Transverse colon (tissue), 4 donors: Measurements from ENCODE around the gene SHROOM2. TPM values are rescaled to one million over a fixed set of nuclear protein-coding genes. Genes with fewer than 3 reads are reported as not detected.

ENCODE experiments used
- DNase-seq: peaks from one replicate; pipeline ENCODE4 v3.0.0-alpha.2; 2019
- H3K27ac ChIP-seq, 4 donors: fragments of 200-600 bp; sonication (generic); 2 replicates each; pipeline ENCODE4 v1.5.1; 2016 to 2018; ENCODE audit warnings: inconsistent platforms in 4 of 4
- H3K27me3 ChIP-seq: fragments of 200-600 bp; sonication (generic); 2 replicates; pipeline ENCODE4 v1.5.1; 2017; ENCODE audit warnings: inconsistent platforms
- H3K36me3 ChIP-seq, 4 donors: fragments of 200-600 bp; sonication (generic); 2 replicates each; pipeline ENCODE4 v1.5.1; 2017 to 2019; ENCODE audit warnings: inconsistent platforms in 4 of 4
- H3K4me1 ChIP-seq, 4 donors: fragments of 200-600 bp; sonication (generic); 2 replicates each; pipeline ENCODE4 v1.5.1; 2017 to 2020; ENCODE audit warnings: inconsistent platforms in 4 of 4
- H3K4me3 ChIP-seq, 4 donors: fragments of 200-600 bp; sonication (generic); 1 replicate in 1 of 4; 2 replicates in 3 of 4; pipeline versions ENCODE4 v1.5.1 to v1.6.1; 2017 to 2019; ENCODE audit warnings: inconsistent platforms in 4 of 4
- H3K9me3 ChIP-seq, 2 donors: fragments of 200-600 bp; sonication (generic); 2 replicates each; pipeline ENCODE4 v1.5.1; 2017 to 2019; ENCODE audit warnings: inconsistent platforms in 2 of 2
- CTCF ChIP-seq, 5 experiments: fragments of 200-600 bp in 3 of 5; fragments of 450-650 bp in 2 of 5; sonication (generic) in 3 of 5; IDR thresholded peaks; 1 replicate in 2 of 5; 2 replicates in 3 of 5; pipeline ENCODE4 v1.5.1; 2016 to 2017; ENCODE audit warnings: antibody characterized with exemption in 5 of 5, inconsistent platforms in 3 of 5, mild to moderate bottlenecking in 2 of 5, moderate library complexity in 1 of 5
- EP300 ChIP-seq: sonication (generic); formaldehyde crosslinking; IDR thresholded peaks from one replicate; pipeline ENCODE4 v1.6.1; 2017; ENCODE audit warnings: antibody characterized with exemption, low read depth
- POLR2A ChIP-seq: fragments of 450-650 bp; IDR thresholded peaks from one replicate; pipeline ENCODE4 v1.6.1; 2016; ENCODE audit warnings: antibody characterized with exemption, mild to moderate bottlenecking, moderate library complexity
- POLR2AphosphoS5 ChIP-seq, 3 donors: sonication (generic); formaldehyde crosslinking; IDR thresholded peaks; one replicate each; pipeline ENCODE4 v1.6.1; 2016; ENCODE audit warnings: antibody characterized with exemption in 3 of 3
- WGBS, 2 donors: methylation state at CpG; one replicate each; pipeline ENCODE4 v1.1.5; 2018; ENCODE audit warnings: low coverage in 1 of 2; 5-methylcytosine and 5-hydroxymethylcytosine counted together
- in situ Hi-C, 4 donors: fragments of 200-750 bp; cut with MboI; loops; one replicate each; pipeline versions ENCODE4 v1.15.0 to v1.15.1; 2017; ENCODE audit warnings: low sequenced_read_pairs in 3 of 4, low pct_ligation_motif_present in 1 of 4, low pct_unique_long_range_greater_than_20kb in 1 of 4
- intact Hi-C: fragments of 100-400 bp; cut with DNase I; formaldehyde crosslinking; loops from one replicate; pipeline ENCODE4 v1.15.1; 2023; ENCODE audit warnings: low total_unique reads
- total RNA-seq, 4 donors: library from RNA; depleted of rRNA; stranded (reverse); fragments of >200 nt; gene quantifications; one replicate each; pipeline ENCODE4 v1.1.0, GENCODE V29; 2016

The SHROOM2 gene
- total RNA-seq, 4 donors from 2014 or later: 8.9 to 20.6 (median 11.3) TPM

GRCh38 chrX:9947131-9947794 lies 161.0 kb downstream of the SHROOM2 start:
- no peak for TF ChIP-seq POLR2A
- no peak for TF ChIP-seq POLR2AphosphoS5 (IDR thresholded peaks at IDR 0.05)
- no peak for TF ChIP-seq CTCF (IDR thresholded peaks at IDR 0.05)
- TF ChIP-seq EP300: no peak
- in situ Hi-C loops (no loop called here), intact Hi-C loops (no loop called here)
- Histone ChIP-seq H3K4me3 (no peak overlapping the region), H3K9me3 (no peaks in the 10 kb centered on the region), H3K36me3 (no peaks in the 10 kb centered on the region), H3K4me1 (no peaks in the 10 kb centered on the region), H3K27me3 (no peaks in the 10 kb centered on the region), H3K27ac (no peak overlapping the region)
- no peak for DNase-seq
- 80 to 100% methylated on average over 1 to 10 of the region's 10 CpGs for WGBS, 2 donors

- H3K27me3 ChIP-seq: no peaks in the 10 kb centered on the region
- no peaks in the 10 kb centered on the region for H3K9me3 ChIP-seq
- H3K4me3 ChIP-seq: no peak overlapping the region
- in situ Hi-C loops: no loop called here
- no peak overlapping the region for H3K27ac ChIP-seq
- H3K4me1 ChIP-seq: no peaks in the 10 kb centered on the region
- no peaks in the 10 kb centered on the region for H3K36me3 ChIP-seq
- DNase-seq: no peak
- WGBS, 2 donors: 83% methylated on average over 9 of the region's 9 CpGs; no CpG with 5 or more reads in 1 of the 2 donors
- intact Hi-C loops: no loop called here
- no peak for TF ChIP-seq CTCF (IDR thresholded peaks at IDR 0.05)
- TF ChIP-seq EP300: no peak
- no peak for TF ChIP-seq POLR2AphosphoS5 (IDR thresholded peaks at IDR 0.05)
- TF ChIP-seq POLR2A: no peak
Observed at GRCh38 chrX:9948406-9948805, 162.2 kb downstream of the SHROOM2 start.

GRCh38 chrX:9952300-9952699 lies 166.1 kb downstream of the SHROOM2 start:
- no peak for DNase-seq
- WGBS, 2 donors: 52 to 80% methylated on average over 1 of the region's 1 CpG
- Histone ChIP-seq H3K36me3 (no peaks in the 10 kb centered on the region), H3K9me3 (no peaks in the 10 kb centered on the region), H3K4me3 (no peak overlapping the region), H3K27ac (no peak overlapping the region), H3K4me1 (no peaks in the 10 kb centered on the region), H3K27me3 (no peaks in the 10 kb centered on the region)
- TF ChIP-seq CTCF (IDR thresholded peaks at IDR 0.05) (no peak), POLR2AphosphoS5 (IDR thresholded peaks at IDR 0.05) (no peak), EP300 (no peak), POLR2A (no peak)
- in situ Hi-C loops (no loop called here), intact Hi-C loops (no loop called here)

- WGBS, 2 donors: 83% methylated on average over 2 of the region's 2 CpGs; no CpG with 5 or more reads in 1 of the 2 donors
- Histone ChIP-seq H3K27ac (no peak overlapping the region), H3K27me3 (no peaks in the 10 kb centered on the region), H3K36me3 (no peaks in the 10 kb centered on the region), H3K9me3 (no peaks in the 10 kb centered on the region), H3K4me3 (no peak overlapping the region), H3K4me1 (no peaks in the 10 kb centered on the region)
- intact Hi-C loops: no loop called here
- in situ Hi-C loops: no loop called here
- TF ChIP-seq POLR2A: no peak
- TF ChIP-seq EP300: no peak
- no peak for TF ChIP-seq CTCF (IDR thresholded peaks at IDR 0.05)
- TF ChIP-seq POLR2AphosphoS5 (IDR thresholded peaks at IDR 0.05): no peak
- no peak for DNase-seq
Observed at GRCh38 chrX:9953396-9953795, 167.2 kb downstream of the SHROOM2 start.
